IPS-NIHi11 (cell line): ENCODE measurements around the gene LTC4S.
A peak's percentile ranks its signal among the peaks of the same experiment; 100 is the strongest.

Experiments
- DNase-seq: peaks from one replicate; pipeline ENCODE4 v3.0.0; 2012; ENCODE audit warnings: mixed read lengths, low spot score

The LTC4S gene

DNA sequence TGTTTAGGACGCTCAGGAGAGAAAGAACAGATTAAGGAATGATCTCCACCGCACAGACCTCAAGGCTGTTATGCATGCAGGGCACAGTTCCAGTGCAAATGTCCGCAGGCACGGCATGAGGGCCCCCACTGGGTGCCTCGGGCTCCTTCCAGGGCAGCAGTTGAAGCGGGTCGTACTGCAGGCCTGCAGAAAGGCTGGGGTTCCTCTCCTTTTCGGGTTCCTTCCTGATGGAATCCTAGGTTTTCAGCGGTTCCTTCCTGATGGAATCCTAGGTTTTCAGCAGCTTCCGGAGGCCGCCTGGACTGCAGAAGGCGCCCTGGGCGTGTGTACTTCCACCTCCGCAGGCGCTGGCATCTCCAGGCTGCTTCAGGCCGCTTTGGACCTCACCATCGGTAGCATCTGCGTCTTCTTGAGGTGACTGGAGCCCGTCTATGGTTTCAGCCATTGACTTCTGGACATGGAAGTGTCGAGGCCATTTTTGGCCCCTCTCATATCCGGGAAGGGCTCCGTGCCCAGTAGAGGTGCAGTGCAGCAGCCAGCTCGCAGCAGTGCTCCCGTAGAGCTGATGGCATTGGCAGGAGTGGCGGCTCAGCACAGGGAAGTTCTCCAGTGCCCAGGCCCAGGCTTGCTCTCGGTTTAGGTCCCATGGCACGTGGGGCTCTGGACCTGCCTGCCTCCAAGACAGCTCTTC, 18.5 kb downstream of the LTC4S start:
- no peak for DNase-seq

- DNase-seq, result no peak
These were observed 19.3 kb downstream of the LTC4S start for GRCh38 chr5:179812997-179813607.

GRCh38 chr5:179814090-179814489, 20.3 kb downstream of the LTC4S start:
- no peak for DNase-seq

DNA sequence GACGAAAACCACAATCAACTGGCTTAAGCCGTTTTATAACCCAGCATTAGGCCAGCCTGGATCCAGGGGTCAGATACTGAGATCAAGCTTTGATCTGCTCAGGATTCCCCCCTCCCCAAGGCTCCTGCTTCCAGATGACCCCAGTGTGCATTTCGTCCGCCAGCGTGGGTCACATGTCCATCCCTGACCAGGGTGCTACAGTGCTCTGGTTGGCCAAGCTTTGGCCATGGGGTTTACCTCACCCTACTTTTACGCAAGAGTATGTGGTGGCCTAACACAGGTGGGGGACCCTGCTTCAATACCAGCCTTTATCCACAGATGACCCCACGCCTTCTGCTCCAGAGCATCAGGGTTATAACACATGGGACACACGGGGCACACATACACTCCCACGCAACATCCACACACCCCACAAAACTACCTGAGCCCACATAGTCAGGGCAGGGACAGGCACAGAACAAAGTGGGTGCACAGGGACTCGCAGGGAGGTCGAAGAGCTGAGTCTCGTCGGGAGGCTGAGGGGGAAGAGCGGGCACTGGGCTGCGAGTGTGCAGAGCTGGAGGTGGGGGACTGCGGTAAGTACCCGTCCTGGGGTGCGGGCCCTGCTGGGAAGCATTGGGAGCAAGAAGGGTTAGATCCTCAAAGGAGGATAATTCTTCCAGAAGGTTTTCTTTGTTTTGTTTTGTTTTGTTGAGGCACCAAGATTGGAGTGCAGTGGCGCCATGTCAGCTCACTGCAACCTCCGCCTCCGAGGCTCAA, 21.9 kb downstream of the LTC4S start:
- DNase-seq, result no peak

- no peak for DNase-seq
These were observed 22.6 kb downstream of the LTC4S start for GRCh38 chr5:179816401-179816795.

DNA sequence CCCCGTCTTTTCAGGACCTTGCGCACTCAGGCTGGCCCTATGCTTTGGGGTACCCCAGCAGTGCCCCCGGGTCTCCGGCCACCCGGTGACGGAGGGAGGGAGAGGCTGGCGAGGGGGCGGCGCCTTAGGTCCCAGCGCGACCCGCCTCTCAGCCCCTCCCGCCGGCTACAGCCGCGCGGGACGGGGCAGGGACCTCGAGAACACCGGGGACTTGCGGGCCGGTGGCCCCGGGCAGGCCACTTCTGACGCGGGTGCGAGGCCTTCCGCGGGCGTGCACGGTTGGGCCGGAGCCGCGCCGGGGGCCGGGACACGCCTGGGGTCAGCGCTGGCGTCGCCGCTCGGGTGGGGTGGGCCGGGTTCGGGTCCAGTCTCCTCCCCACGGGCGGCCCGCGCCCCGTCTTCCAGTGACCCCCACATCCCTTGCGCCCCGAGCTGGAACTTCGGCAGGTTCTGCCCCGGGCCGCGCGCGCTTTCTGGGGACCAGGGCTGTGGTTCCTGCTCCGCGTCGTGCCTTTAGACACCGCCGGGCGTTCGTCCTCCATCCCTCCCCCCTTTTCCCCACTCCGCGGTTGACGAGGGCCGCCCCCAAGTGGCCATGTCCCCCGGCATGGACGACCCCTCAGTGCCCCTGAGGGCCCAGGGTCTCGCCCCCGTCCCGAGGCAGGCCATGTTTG, 23.1 kb downstream of the LTC4S start:
- no peak for DNase-seq

GRCh38 chr5:179817470-179817840, 23.7 kb downstream of the LTC4S start:
- DNase-seq, result no peak

DNA sequence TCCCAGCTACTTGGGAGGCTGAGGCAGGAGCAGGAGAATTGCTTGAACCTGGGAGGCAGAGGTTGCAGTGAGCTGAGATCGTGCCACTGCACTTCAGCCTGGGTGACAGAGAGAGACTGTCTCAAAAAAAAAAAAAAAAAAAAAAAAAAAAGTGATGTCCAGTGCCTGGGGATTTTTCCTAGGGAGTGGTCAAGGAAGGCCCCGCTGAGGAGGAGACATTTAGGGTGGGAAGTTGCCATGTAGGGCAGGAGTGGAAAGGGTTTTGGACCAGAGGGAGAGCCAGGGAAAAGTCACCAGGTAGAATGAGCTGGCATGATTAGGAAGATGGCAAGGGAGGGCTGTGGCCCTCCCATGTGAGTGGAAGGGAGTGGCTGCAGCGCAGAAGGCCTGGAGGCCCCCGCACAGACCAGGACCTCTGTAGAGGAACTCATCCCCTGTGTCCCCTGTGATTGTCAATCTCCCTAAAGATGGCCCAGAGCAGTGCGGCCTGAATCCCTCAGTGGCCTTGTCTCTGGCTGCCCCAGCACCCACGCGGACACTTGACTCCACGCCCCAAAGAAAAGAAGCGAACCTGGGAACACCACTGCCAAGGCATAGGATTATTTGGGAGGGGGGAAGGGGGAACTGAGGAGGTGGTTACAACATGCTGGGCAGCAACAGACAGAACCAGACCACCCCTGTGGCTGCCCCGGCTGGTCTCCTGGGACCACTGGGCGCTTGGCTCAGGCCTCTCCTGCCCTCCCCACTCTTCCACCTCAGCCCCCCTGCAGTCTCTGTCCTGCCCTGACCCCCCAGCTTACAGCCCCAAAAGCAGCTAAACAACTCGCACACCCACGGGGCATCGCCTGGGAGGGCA, 24.3 kb downstream of the LTC4S start:
- DNase-seq, result no peak

DNA sequence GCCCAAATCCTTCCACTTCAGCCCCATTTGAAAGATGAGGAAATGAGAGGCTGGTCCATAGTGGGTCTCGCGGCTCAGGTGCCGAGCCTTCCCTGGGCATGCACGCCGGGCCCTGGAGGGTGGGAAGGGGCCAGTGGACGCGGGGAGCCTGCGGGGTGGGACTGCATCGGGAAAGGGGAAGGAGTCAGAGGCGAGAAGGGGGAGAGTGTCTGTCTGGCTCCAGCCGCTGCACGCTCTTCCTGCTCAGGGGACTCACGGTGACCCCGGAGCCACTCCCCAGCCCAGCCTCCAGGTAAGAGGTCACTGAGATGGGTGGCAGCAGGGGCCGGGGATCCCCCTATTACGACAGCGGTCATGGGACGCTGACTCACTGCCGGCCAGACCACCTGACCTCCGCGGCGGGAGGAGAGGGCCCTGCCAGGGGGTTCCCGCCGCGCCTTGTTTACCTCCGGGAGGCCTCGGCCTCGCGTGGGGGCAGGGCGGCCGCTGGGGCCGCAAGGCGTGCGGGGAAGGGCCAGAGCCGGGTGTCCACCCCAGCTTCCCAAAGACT, 25.0 kb downstream of the LTC4S start:
- peak; percentile 71 for DNase-seq

DNA sequence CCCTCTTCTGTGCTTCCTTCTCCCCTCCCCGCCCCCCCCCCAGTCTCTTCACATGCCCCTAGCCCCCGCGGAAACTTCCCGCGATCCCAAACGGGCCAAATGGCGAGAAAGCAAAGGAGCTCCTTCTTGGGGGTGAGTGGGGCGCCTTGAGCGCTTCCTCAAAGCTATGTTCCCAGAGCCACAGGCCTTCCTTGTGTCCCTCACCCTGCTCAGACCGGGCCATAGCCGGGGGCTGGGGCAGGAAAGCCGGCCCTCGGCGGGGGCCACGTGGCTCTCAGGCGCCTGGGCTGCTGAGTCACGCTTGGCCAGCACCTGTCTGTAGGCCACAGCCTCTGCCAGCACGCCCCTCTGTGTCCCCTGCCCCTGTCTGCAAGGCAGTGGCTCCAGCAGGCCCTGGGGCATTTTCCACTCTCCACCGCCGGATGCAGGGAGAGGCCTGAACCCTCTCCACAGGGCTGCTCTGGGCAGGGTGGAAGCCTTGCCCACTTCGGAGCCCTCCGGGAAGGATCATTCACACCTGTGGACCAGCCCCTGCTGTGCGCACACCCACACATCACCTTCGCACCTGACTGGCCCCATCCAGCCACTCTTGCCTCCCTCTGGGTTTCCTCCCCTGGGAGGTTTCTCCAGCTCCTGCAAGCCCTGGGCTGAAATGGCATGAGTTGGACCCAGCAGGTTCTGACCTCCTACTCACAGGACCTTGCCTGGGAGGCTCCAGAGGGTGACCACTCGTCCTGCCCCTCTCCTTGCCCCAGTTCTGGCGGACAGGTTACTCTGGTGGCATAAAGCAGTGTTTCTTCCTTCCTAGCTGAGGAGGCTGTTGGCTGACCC, 25.7 kb downstream of the LTC4S start:
- DNase-seq, result peak; percentile 60

DNA sequence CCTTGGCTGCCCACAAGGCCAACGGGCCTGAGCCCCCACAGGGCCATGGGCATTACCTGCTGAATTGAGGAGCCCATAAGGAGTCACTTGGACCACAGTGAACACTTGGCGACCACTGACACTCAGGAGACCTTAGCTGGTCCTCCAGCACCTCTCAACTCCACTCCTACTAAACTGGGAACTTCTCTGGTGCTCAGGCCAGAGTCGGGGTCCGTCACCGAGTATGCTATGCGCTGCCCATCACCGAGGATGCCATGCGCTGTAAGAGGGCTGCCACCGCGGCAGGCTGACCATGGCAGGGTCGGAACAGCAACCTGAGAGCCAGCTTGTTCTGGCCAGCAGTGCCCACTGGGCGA, 26.3 kb downstream of the LTC4S start:
- DNase-seq, result no peak

GRCh38 chr5:179820483-179821297, 26.9 kb downstream of the LTC4S start, which contains the start of gene SQSTM1:
SQSTM1 (plus strand) TSS chr5:179820905; CDS start chr5:179820937, 32 bp downstream.
- DNase-seq, result peak; percentile 88

DNA sequence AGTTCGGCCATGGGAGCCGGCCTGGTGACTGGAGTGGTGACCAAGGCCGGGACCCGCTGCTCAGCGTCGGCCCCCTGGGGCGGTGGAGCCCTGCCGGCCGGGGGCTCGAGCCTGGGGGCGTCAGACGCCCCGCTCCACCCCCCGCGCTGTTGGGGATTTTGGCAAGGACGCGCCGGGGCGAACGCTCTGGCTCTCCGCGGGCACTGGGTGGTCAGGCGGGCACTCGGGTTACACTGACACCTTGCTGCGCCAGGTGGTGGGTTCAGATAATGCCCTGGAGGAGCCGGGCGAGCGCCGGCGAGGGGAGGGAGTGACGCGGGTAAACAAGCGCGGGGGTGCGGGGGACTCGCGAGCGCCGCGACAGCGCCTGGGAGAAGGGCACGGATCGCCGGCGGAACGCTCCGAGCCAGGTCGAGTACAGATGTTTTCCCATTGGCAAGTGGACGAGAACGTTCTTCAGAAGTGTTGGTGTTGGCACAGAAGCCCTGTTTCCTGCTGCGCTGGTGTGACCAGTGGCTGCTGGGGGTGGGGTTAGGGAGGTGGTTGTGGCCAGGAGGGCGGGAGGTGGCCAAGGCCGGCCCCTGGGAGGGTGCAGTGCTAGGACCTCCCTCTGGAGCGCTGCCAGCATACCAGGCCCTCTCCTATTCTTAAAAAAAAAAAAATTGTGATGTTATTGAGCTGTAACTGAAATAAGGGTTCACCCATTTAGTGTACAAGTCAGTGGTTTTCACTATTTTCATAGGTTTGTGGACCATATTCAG, 27.7 kb downstream of the LTC4S start:
- peak; percentile 90 for DNase-seq

DNA sequence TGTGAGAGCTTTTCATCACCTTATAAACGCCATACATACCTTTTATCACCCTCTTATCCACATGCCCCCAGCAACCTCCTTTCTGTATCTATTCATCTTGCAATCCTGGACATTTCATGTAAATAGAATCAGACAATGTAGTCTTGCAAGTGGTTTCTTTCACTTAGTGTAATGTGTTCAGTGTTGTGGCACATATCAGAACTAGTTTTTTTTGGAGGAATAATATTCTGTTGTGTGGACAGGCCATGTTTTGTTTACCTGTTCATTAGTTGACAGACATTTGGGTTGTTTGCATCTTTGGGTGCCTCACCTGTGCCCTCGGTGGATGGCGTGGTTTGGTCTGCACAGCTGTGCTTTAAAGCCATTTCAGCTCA, 28.3 kb downstream of the LTC4S start:
- DNase-seq, result no peak

- no peak for DNase-seq
These were observed 28.7 kb downstream of the LTC4S start for GRCh38 chr5:179822444-179822990.

- DNase-seq, result no peak
These were observed 30.4 kb downstream of the LTC4S start for GRCh38 chr5:179823937-179824744.

GRCh38 chr5:179824745-179825112, 30.9 kb downstream of the LTC4S start:
- no peak for DNase-seq

DNA sequence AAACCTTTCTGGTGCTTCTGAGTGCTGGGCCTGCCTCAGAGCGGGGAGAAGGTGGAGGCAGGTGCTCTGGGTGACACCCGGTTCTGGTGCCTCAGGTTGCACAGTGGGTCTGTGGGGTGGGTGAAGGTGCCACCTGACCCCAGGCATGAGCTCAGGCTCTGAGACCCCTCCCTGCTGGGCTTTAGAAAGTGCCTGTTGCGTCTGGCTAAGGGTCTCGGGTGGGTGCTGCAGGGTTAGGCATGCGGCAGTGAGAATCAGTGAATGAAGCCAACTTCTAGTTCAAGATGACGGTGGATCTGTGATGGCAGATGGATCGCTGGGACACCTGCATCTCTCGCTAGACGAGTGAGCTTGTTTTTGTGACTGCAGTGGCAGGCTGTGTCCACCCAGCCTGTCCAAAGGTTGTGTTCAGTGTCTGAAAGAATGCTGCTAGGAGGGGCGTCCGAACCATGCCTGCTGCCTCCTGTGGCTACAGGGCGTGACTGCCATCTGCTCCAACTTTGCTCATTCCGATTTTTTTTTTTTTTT, 31.9 kb downstream of the LTC4S start:
- no peak for DNase-seq
